ENCODE data around the gene C19orf33. TPM values are rescaled to one million over a fixed set of nuclear protein-coding genes. Genes with fewer than 3 reads are reported as not detected.

C19orf33 gene
- total RNA-seq, 1 donor from 2014 or later = 46.8 TPM

DNA sequence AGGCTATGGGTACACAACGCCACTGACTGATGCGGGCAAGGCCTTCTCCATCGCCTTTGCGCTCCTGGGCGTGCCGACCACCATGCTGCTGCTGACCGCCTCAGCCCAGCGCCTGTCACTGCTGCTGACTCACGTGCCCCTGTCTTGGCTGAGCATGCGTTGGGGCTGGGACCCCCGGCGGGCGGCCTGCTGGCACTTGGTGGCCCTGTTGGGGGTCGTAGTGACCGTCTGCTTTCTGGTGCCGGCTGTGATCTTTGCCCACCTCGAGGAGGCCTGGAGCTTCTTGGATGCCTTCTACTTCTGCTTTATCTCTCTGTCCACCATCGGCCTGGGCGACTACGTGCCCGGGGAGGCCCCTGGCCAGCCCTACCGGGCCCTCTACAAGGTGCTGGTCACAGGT, 22.5 kb downstream of the C19orf33 start:
- H3K9me3 Mint-ChIP-seq = no peaks in the 10 kb centered on the region
- H3K36me3 Mint-ChIP-seq = peaks cover 5% of the 10 kb centered on the region
- no peak overlapping the region for H3K27ac Mint-ChIP-seq
- H3K4me3 Mint-ChIP-seq = no peak overlapping the region
- no peak for DNase-seq (ENCODE audit: extremely low spot score, unreplicated experiment)
- no peaks in the 10 kb centered on the region for H3K4me1 Mint-ChIP-seq (ENCODE audit: unreplicated experiment)
- peaks cover 12% of the 10 kb centered on the region for H3K27me3 Mint-ChIP-seq
- TF ChIP-seq CTCF (conservative IDR thresholded peaks at IDR 0.05) = no peak

- DNase-seq (ENCODE audit: extremely low spot score, unreplicated experiment) = no peak
Observed at GRCh38 chr19:38329651-38330050, 25.6 kb downstream of the C19orf33 start.

GRCh38 chr19:38331728-38332127, 27.7 kb downstream of the C19orf33 start:
- H3K9me3 Mint-ChIP-seq = no peaks in the 10 kb centered on the region
- no peaks in the 10 kb centered on the region for H3K27me3 Mint-ChIP-seq
- no peak for DNase-seq (ENCODE audit: extremely low spot score, unreplicated experiment)
- no peak overlapping the region for H3K27ac Mint-ChIP-seq
- no peaks in the 10 kb centered on the region for H3K36me3 Mint-ChIP-seq
- no peak overlapping the region for H3K4me3 Mint-ChIP-seq
- peaks cover under 1% of the 10 kb centered on the region for H3K4me1 Mint-ChIP-seq (ENCODE audit: unreplicated experiment)
- no peak for TF ChIP-seq CTCF (conservative IDR thresholded peaks at IDR 0.05)

More at GRCh38 chr19:38329651-38330050, 25.6 kb downstream of the C19orf33 start:
- no peaks in the 10 kb centered on the region for H3K36me3 Mint-ChIP-seq
- H3K27me3 Mint-ChIP-seq = no peaks in the 10 kb centered on the region
- H3K4me1 Mint-ChIP-seq (ENCODE audit: unreplicated experiment) = no peaks in the 10 kb centered on the region
- TF ChIP-seq CTCF (conservative IDR thresholded peaks at IDR 0.05) = no peak
- H3K4me3 Mint-ChIP-seq = no peak overlapping the region
- no peak overlapping the region for H3K27ac Mint-ChIP-seq
- no peaks in the 10 kb centered on the region for H3K9me3 Mint-ChIP-seq

GRCh38 chr19:38333245-38333644, 29.2 kb downstream of the C19orf33 start:
- H3K4me3 Mint-ChIP-seq = no peak overlapping the region
- no peak for DNase-seq (ENCODE audit: extremely low spot score, unreplicated experiment)
- peaks cover 8% of the 10 kb centered on the region for H3K4me1 Mint-ChIP-seq (ENCODE audit: unreplicated experiment)
- no peak for TF ChIP-seq CTCF (conservative IDR thresholded peaks at IDR 0.05)
- H3K9me3 Mint-ChIP-seq = no peaks in the 10 kb centered on the region
- H3K27me3 Mint-ChIP-seq = no peaks in the 10 kb centered on the region
- H3K27ac Mint-ChIP-seq = no peak overlapping the region
- no peaks in the 10 kb centered on the region for H3K36me3 Mint-ChIP-seq

- Mint-ChIP-seq H3K36me3 (peaks cover 3% of the 10 kb centered on the region), H3K4me3 (peak overlapping the region; percentile 98), H3K9me3 (no peaks in the 10 kb centered on the region), H3K4me1 (ENCODE audit: unreplicated experiment) (peaks cover 11% of the 10 kb centered on the region), H3K27me3 (no peaks in the 10 kb centered on the region), H3K27ac (peak overlapping the region; percentile 100)
- no peak for TF ChIP-seq CTCF (conservative IDR thresholded peaks at IDR 0.05)
- peak; percentile 93 for DNase-seq (ENCODE audit: extremely low spot score, unreplicated experiment)
Observed at GRCh38 chr19:38335949-38336637, 32.0 kb downstream of the C19orf33 start.
